ENCODE results near the gene CNOT2. TPM values are rescaled to one million over a fixed set of nuclear protein-coding genes. Genes with fewer than 3 reads are reported as not detected.

CNOT2 gene
- polyA plus RNA-seq, 1 of the 3 experiments (the other 2 are of a cell fraction) = 45.3 TPM

- Histone ChIP-seq H2AFZ (ENCODE audit: low read depth) (no peak overlapping the region), H3K79me2 (ENCODE audit: insufficient read depth) (peaks cover 44% of the 10 kb centered on the region), H3K9me2 (no peaks in the 10 kb centered on the region), H3K4me3 (ENCODE audit: low read depth in 2 of 2, low read length in 1 of 2) (no peak overlapping the region), H3K27me3 (ENCODE audit: insufficient read depth) (no peaks in the 10 kb centered on the region), H4K20me1 (ENCODE audit: insufficient read depth) (peaks cover 18% of the 10 kb centered on the region), H3K36me3 (replicated peaks in 1 of 2; ENCODE audit: control insufficient read depth in 1 of 2, insufficient read depth in 2 of 2, low read length in 1 of 2) (peaks cover 33 to 45% of the 10 kb centered on the region in 2 experiments), H3K4me1 (ENCODE audit: control insufficient read depth in 1 of 2, insufficient read depth in 2 of 2, low read depth in 1 of 2, low read length in 1 of 2) (peaks cover 9 to 16% of the 10 kb centered on the region in 2 experiments; a peak in 2 of 4 replicates), H3F3A (replicated peaks; ENCODE audit: insufficient read depth) (peaks cover 11% of the 10 kb centered on the region), H3K9me3 (no peaks in the 10 kb centered on the region), H3K4me2 (no peak overlapping the region), H3K9ac (no peak overlapping the region), H3K27ac (ENCODE audit: low read depth in 2 of 2, low read length in 1 of 2) (no peak overlapping the region)
- DNase-seq = no peak
- 91% methylated on average over 1 of the region's 1 CpG for WGBS (ENCODE audit: low lambda C conversion rate)
- TF ChIP-seq MEF2A (IDR thresholded peaks at IDR 0.05; ENCODE audit: borderline replicate concordance, low read depth) = no peak
- TF ChIP-seq POLR2AphosphoS5 (IDR thresholded peaks at IDR 0.05; ENCODE audit: low read depth, low read length) = no peak
- no peak for TF ChIP-seq YY1 (IDR thresholded peaks at IDR 0.05; ENCODE audit: low read depth)
- TF ChIP-seq EZH2phosphoT487 (IDR thresholded peaks at IDR 0.05; ENCODE audit: borderline replicate concordance, low read depth) = no peak
- TF ChIP-seq RXRA (IDR thresholded peaks at IDR 0.05; ENCODE audit: borderline replicate concordance, low read depth) = no peak
- TF ChIP-seq ZBTB33 (IDR thresholded peaks at IDR 0.05; ENCODE audit: borderline replicate concordance, low read depth) = no peak
- TF ChIP-seq SMC3 (IDR thresholded peaks at IDR 0.05; ENCODE audit: low read depth, low read length) = no peak
- no peak for TF ChIP-seq FOSL2 (IDR thresholded peaks at IDR 0.05; ENCODE audit: borderline replicate concordance, low read depth)
- no peak for TF ChIP-seq RFX5 (IDR thresholded peaks at IDR 0.05; ENCODE audit: low read length)
- TF ChIP-seq GABPA (IDR thresholded peaks at IDR 0.05; ENCODE audit: low read depth) = no peak
- no peak for TF ChIP-seq TCF12 (IDR thresholded peaks at IDR 0.05)
- TF ChIP-seq USF2 (IDR thresholded peaks at IDR 0.05; ENCODE audit: borderline replicate concordance, low read depth, low read length) = no peak
- no peak for TF ChIP-seq NFIC (IDR thresholded peaks at IDR 0.05; ENCODE audit: borderline replicate concordance)
- ChIA-PET POLR2A (no interaction called here), CTCF (interaction anchor here (1.4 kb wide), 1 partner anchor 340 kb away, joined by 4 read pairs; no protein-coding TSS in a partner anchor)
Measured at GRCh38 chr12:70240673-70241072, 2.6 kb upstream of the CNOT2 start.

GRCh38 chr12:70241845-70242244, 1.4 kb upstream of the CNOT2 start:
- Histone ChIP-seq H4K20me1 (ENCODE audit: insufficient read depth) (peaks cover 30% of the 10 kb centered on the region), H3K4me3 (ENCODE audit: low read depth in 2 of 2, low read length in 1 of 2) (peak overlapping the region; percentile 91 to 95), H3K9ac (peak overlapping the region; percentile 96), H3K79me2 (ENCODE audit: insufficient read depth) (peaks cover 56% of the 10 kb centered on the region), H3K9me3 (no peaks in the 10 kb centered on the region), H3K27ac (ENCODE audit: low read depth in 2 of 2, low read length in 1 of 2) (peak overlapping the region; percentile 94 to 98; a peak in 2 of 4 replicates), H2AFZ (ENCODE audit: low read depth) (peak overlapping the region; percentile 75; the same call in 1 of the 2 replicates), H3K36me3 (replicated peaks in 1 of 2; ENCODE audit: control insufficient read depth in 1 of 2, insufficient read depth in 2 of 2, low read length in 1 of 2) (peaks cover 32 to 51% of the 10 kb centered on the region in 2 experiments), H3K9me2 (no peaks in the 10 kb centered on the region), H3K4me2 (peak overlapping the region; percentile 86), H3F3A (replicated peaks; ENCODE audit: insufficient read depth) (peaks cover 15% of the 10 kb centered on the region), H3K27me3 (ENCODE audit: insufficient read depth) (no peaks in the 10 kb centered on the region), H3K4me1 (ENCODE audit: control insufficient read depth in 1 of 2, insufficient read depth in 2 of 2, low read depth in 1 of 2, low read length in 1 of 2) (peaks cover 17 to 19% of the 10 kb centered on the region in 2 experiments; a peak in 2 of 4 replicates)
- 82% methylated on average over 2 of the region's 2 CpGs for WGBS (ENCODE audit: low lambda C conversion rate)
- ChIA-PET CTCF (no interaction called here), POLR2A (interaction anchor here (1.2 kb wide), 1 partner anchor 335 kb away, joined by 3 read pairs; no protein-coding TSS in a partner anchor)
- no peak for DNase-seq
- TF ChIP-seq TCF12 (IDR thresholded peaks at IDR 0.05) (no peak), RFX5 (IDR thresholded peaks at IDR 0.05; ENCODE audit: low read length) (no peak), SMC3 (IDR thresholded peaks at IDR 0.05; ENCODE audit: low read depth, low read length) (no peak), FOXM1 (IDR thresholded peaks at IDR 0.05; ENCODE audit: low read depth) (no peak), RAD21 (IDR thresholded peaks at IDR 0.05; ENCODE audit: low read length) (no peak), ELF1 (IDR thresholded peaks at IDR 0.05) (no peak), CTCF (IDR thresholded peaks at IDR 0.05) (no peak), EP300 (IDR thresholded peaks at IDR 0.05; ENCODE audit: borderline replicate concordance in 1 of 2, low read depth in 1 of 2, low read length in 1 of 2) (no peak), REST (IDR thresholded peaks at IDR 0.05; ENCODE audit: low read depth, low read length) (no peak), TEAD4 (IDR thresholded peaks at IDR 0.05; ENCODE audit: borderline replicate concordance, insufficient read depth) (no peak), FOSL2 (IDR thresholded peaks at IDR 0.05; ENCODE audit: borderline replicate concordance, low read depth) (no peak), GABPA (IDR thresholded peaks at IDR 0.05; ENCODE audit: low read depth) (no peak)

All from SK-N-SH (cell line).